CD14-positive monocyte (primary cell): ENCODE data around the gene YPEL3. TPM values are rescaled to one million over a fixed set of nuclear protein-coding genes. Genes with fewer than 3 reads are reported as not detected.

Source experiments
- DNase-seq, 3 donors: peaks; one replicate each; pipeline ENCODE4 v3.0.0-alpha.2; 2011 to 2022
- H2AFZ ChIP-seq: 2 replicates; pipeline ENCODE4 v1.6.0; 2012; ENCODE audit warnings: mild to moderate bottlenecking, low read depth, low read length, inconsistent platforms; ENCODE audit not compliant: insufficient read depth, poor library complexity, severe bottlenecking
- H3K27ac ChIP-seq, 2 donors: 1 replicate in 1 of 2; 2 replicates in 1 of 2; pipeline ENCODE4 v1.5.1; 2012 to 2013; ENCODE audit warnings: low read length in 2 of 2, control low read depth in 1 of 2, inconsistent platforms in 1 of 2, low read depth in 1 of 2, mild to moderate bottlenecking in 1 of 2
- H3K27me3 ChIP-seq, 2 donors: one replicate each; pipeline versions ENCODE4 v1.6.0 to v1.6.1; 2011 to 2013; ENCODE audit warnings: low read length in 2 of 2; ENCODE audit not compliant: control insufficient read depth in 2 of 2, insufficient read depth in 2 of 2
- H3K36me3 ChIP-seq, 2 donors: replicated peaks in 1 of 2; 1 replicate in 1 of 2; 2 replicates in 1 of 2; pipeline versions ENCODE4 v1.5.1 to v1.6.1; 2012 to 2013; ENCODE audit warnings: low read length in 2 of 2, control low read depth in 1 of 2, inconsistent platforms in 1 of 2, mild to moderate bottlenecking in 1 of 2; ENCODE audit not compliant: insufficient read depth in 2 of 2, control insufficient read depth in 1 of 2
- H3K4me1 ChIP-seq, 2 donors: 1 replicate in 1 of 2; 2 replicates in 1 of 2; pipeline versions ENCODE4 v1.5.1 to v1.6.1; 2012 to 2013; ENCODE audit warnings: low read length in 2 of 2, control low read depth in 1 of 2, inconsistent platforms in 1 of 2, mild to moderate bottlenecking in 1 of 2, moderate library complexity in 1 of 2; ENCODE audit not compliant: insufficient read depth in 2 of 2, control insufficient read depth in 1 of 2
- H3K4me2 ChIP-seq: replicated peaks from 2 replicates; pipeline ENCODE3; 2012; ENCODE audit warnings: low read length, moderate library complexity, mild to moderate bottlenecking; ENCODE audit not compliant: poor library complexity, severe bottlenecking; ENCODE audit errors: extremely low read depth
- H3K4me3 ChIP-seq, 3 experiments: fragments of 200-600 bp in 1 of 3; sonication (generic) in 1 of 3; replicated peaks in 1 of 3; 1 replicate in 2 of 3; 2 replicates in 1 of 3; pipeline ENCODE4 v1.5.1; 2011 to 2013; ENCODE audit warnings: low read length in 3 of 3, mild to moderate bottlenecking in 3 of 3, control low read depth in 2 of 3, low read depth in 2 of 3, inconsistent platforms in 1 of 3, moderate library complexity in 1 of 3
- H3K79me2 ChIP-seq: 2 replicates; pipeline ENCODE4 v1.6.0; 2012; ENCODE audit warnings: mild to moderate bottlenecking, control low read depth, inconsistent platforms, low read length, moderate library complexity; ENCODE audit not compliant: insufficient read depth
- H3K9ac ChIP-seq: 2 replicates; pipeline ENCODE4 v1.6.0; 2017; ENCODE audit warnings: low read length, mild to moderate bottlenecking; ENCODE audit not compliant: insufficient read depth, poor library complexity, severe bottlenecking
- H3K9me3 ChIP-seq, 2 donors: replicated peaks in 1 of 2; 1 replicate in 1 of 2; 2 replicates in 1 of 2; pipeline versions ENCODE4 v1.5.1 to v1.6.1; 2012 to 2013; ENCODE audit warnings: low read length in 2 of 2, control low read depth in 1 of 2; ENCODE audit not compliant: control insufficient read depth in 1 of 2, insufficient read depth in 1 of 2
- H4K20me1 ChIP-seq: 2 replicates; pipeline ENCODE4 v1.6.0; 2012; ENCODE audit warnings: mild to moderate bottlenecking, low read length, control low read depth, moderate library complexity; ENCODE audit not compliant: insufficient read depth
- H3K27ac Mint-ChIP-seq, 7 donors: one replicate each; pipeline ENCODE4 v1.8.0; 2020; ENCODE audit warnings: mild to moderate bottlenecking in 7 of 7, mixed read lengths in 7 of 7, moderate library complexity in 6 of 7, inconsistent platforms in 2 of 7
- H3K27me3 Mint-ChIP-seq, 3 donors: one replicate each; pipeline ENCODE4 v1.8.0; 2021 to 2022; ENCODE audit warnings: low read depth in 3 of 3, mild to moderate bottlenecking in 3 of 3, mixed read lengths in 3 of 3, moderate library complexity in 3 of 3, inconsistent platforms in 1 of 3
- H3K36me3 Mint-ChIP-seq, 2 donors: one replicate each; pipeline ENCODE4 v1.8.0; 2020; ENCODE audit warnings: mixed read lengths in 2 of 2, inconsistent platforms in 1 of 2, mild to moderate bottlenecking in 1 of 2
- H3K4me1 Mint-ChIP-seq: one replicate; pipeline ENCODE4 v1.8.0; 2020; ENCODE audit warnings: mild to moderate bottlenecking, mixed read lengths
- H3K4me3 Mint-ChIP-seq, 2 donors: one replicate each; pipeline ENCODE4 v1.8.0; 2020; ENCODE audit warnings: mild to moderate bottlenecking in 2 of 2, mixed read lengths in 2 of 2, moderate library complexity in 1 of 2
- H3K9me3 Mint-ChIP-seq, 7 donors: one replicate each; pipeline ENCODE4 v1.8.0; 2020 to 2022; ENCODE audit warnings: mixed read lengths in 7 of 7, mild to moderate bottlenecking in 6 of 7, moderate library complexity in 6 of 7, inconsistent platforms in 2 of 7
- WGBS: methylation state at CpG from one replicate; pipeline ENCODE4 v1.1.5; 2013; ENCODE audit warnings: missing lambda C conversion rate; ENCODE audit not compliant: insufficient coverage; 5-methylcytosine and 5-hydroxymethylcytosine counted together
- intact Hi-C, 2 donors: fragments of 100-400 bp; cut with micrococcal nuclease; formaldehyde crosslinking; loops; one replicate each; pipeline versions ENCODE4 v1.15.0 to v1.15.1; 2023
- polyA plus RNA-seq, 3 donors: library from polyadenylated mRNA; depleted of rRNA in 1 of 3; unstranded in 2 of 3; stranded (reverse) in 1 of 3; fragments of 300-500 nt in 2 of 3; fragments of >200 nt in 1 of 3; fragmentation: Illumina TruSeq in 2 of 3; gene quantifications; 1 replicate in 2 of 3; 2 replicates in 1 of 3; pipeline ENCODE4 v1.2.3, GENCODE V29; 2012 to 2021
- TF ChIP-seq, protein P1 (sequence below): fragments of 200-600 bp; IDR thresholded peaks from one replicate; pipeline ENCODE4 v1.8.0; 2022; ENCODE audit warnings: antibody characterized with exemption, mild to moderate bottlenecking

Gene YPEL3
- polyA plus RNA-seq, 3 donors, result 182 to 283 (median 235) TPM

DNA sequence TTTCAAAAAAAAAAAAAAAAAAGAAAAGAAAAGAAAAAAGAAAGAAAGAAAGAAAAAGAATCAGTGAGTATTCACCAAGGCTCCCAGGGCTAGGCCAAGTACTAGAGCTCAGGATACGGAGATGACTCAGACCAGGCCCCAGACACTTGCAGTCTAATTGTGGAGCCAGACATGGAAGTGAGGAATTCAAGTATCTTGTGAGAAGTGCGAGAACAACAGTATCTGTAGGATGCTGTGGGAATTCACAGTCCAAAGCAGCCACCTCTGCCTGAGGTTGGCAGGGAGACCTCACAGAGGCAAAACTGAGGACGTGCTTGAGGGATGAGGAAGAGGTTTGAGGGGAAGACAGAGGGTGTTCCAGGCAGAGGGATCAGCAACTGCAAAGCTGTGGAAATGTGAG, 44.5 kb downstream of the YPEL3 start:
- H3K27me3 Mint-ChIP-seq, result peaks cover 0 to 1% (median 0%) of the 10 kb centered on the region in 3 donors
- Histone ChIP-seq H3K36me3 (no peaks in the 10 kb centered on the region), H4K20me1 (no peaks in the 10 kb centered on the region), H3K27me3 (no peaks in the 10 kb centered on the region), H3K4me2 (no peak overlapping the region), H3K9me3 (no peaks in the 10 kb centered on the region), H2AFZ (no peak overlapping the region), H3K4me3 (no peak overlapping the region), H3K9ac (no peak overlapping the region), H3K27ac (no peak overlapping the region), H3K4me1 (peaks cover 11 to 18% of the 10 kb centered on the region in 2 donors), H3K79me2 (peaks cover 2% of the 10 kb centered on the region)
- TF ChIP-seq, protein P1, sequence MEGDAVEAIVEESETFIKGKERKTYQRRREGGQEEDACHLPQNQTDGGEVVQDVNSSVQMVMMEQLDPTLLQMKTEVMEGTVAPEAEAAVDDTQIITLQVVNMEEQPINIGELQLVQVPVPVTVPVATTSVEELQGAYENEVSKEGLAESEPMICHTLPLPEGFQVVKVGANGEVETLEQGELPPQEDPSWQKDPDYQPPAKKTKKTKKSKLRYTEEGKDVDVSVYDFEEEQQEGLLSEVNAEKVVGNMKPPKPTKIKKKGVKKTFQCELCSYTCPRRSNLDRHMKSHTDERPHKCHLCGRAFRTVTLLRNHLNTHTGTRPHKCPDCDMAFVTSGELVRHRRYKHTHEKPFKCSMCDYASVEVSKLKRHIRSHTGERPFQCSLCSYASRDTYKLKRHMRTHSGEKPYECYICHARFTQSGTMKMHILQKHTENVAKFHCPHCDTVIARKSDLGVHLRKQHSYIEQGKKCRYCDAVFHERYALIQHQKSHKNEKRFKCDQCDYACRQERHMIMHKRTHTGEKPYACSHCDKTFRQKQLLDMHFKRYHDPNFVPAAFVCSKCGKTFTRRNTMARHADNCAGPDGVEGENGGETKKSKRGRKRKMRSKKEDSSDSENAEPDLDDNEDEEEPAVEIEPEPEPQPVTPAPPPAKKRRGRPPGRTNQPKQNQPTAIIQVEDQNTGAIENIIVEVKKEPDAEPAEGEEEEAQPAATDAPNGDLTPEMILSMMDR, result no peak
- H3K9me3 Mint-ChIP-seq, result peaks cover 0 to 3% (median 0%) of the 10 kb centered on the region in 7 donors
- WGBS, result 48% methylated on average over 2 of the region's 3 CpGs
- H3K36me3 Mint-ChIP-seq, result no peaks in the 10 kb centered on the region
- H3K4me1 Mint-ChIP-seq, result peaks cover 18% of the 10 kb centered on the region
- intact Hi-C loops, result no loop called here
- no peak overlapping the region for H3K4me3 Mint-ChIP-seq
- DNase-seq, result no peak
- peak overlapping the region in 1 of 7 donors; percentile 46 for H3K27ac Mint-ChIP-seq

DNA sequence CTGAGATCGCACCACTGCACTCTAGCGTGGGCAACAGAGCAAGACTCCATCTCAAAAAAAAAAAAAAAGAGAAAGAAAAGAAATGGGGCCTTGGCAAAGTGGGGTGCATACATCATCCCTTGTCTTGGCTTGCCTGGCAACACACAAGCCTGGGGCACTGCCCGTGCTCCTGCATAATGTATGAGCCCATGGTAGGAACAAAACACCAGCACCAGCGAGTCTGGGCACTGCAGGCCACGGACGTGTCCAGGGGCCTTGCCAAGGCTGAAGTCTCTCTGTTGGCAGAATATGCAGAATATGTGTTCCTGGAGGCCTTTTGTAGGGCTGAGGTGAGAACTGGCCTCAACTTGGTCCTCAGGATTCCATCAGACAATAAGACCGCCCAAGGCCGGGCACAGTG, 46.1 kb downstream of the YPEL3 start:
- Mint-ChIP-seq H3K27me3 (peaks cover 0 to 1% (median 0%) of the 10 kb centered on the region in 3 donors), H3K36me3 (no peaks in the 10 kb centered on the region), H3K4me3 (no peak overlapping the region), H3K27ac (no peak overlapping the region), H3K9me3 (peaks cover 0 to 3% (median 0%) of the 10 kb centered on the region in 7 donors), H3K4me1 (peaks cover 15% of the 10 kb centered on the region)
- 98% methylated on average over 6 of the region's 8 CpGs for WGBS
- Histone ChIP-seq H3K4me1 (peaks cover 11 to 18% of the 10 kb centered on the region in 2 donors), H4K20me1 (no peaks in the 10 kb centered on the region), H3K79me2 (peaks cover 2% of the 10 kb centered on the region), H3K27me3 (no peaks in the 10 kb centered on the region), H3K4me2 (no peak overlapping the region), H3K9ac (no peak overlapping the region), H3K27ac (no peak overlapping the region), H3K36me3 (no peaks in the 10 kb centered on the region), H3K9me3 (no peaks in the 10 kb centered on the region), H3K4me3 (no peak overlapping the region), H2AFZ (no peak overlapping the region)
- intact Hi-C loops, result no loop called here
- TF ChIP-seq, protein P1, result no peak
- no peak for DNase-seq
